ENCODE measurements around the gene WDSUB1. TPM values are rescaled to one million over a fixed set of nuclear protein-coding genes. Genes with fewer than 3 reads are reported as not detected.

WDSUB1 gene
- total and polyA plus RNA-seq, 8 donors, result 3.5 to 8.2 (median 5.6) TPM

DNA sequence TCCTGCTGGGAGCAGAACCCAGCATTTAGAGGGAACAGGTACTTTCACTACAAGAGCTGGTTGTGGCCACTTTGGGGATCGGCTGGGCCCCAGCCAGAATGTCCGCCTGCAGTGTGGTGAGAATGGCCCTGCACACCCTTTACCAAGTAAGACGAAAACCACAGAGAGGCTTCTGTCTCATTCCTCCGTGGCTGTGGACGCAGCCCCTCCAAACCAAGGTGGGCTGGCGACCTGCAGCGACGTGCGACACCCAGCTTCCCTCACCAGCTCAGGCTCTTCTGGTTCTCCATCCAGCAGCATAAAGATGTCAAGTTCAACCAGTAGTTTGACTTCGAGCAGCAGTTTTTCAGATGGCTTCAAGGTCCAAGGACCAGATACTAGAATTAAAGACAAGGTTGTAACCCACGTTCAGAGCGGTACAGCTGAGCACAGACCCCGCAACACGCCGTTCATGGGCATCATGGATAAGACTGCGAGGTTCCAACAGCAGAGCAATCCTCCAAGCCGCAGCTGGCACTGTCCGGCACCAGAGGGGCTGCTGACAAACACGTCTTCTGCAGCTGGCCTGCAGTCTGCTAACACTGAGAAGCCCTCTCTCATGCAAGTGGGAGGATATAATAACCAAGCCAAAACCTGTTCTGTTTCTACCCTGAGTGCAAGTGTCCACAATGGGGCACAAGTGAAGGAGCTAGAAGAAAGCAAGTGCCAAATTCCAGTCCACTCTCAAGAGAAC lies 56.2 kb downstream of the WDSUB1 start:
- FAIRE-seq (no peak), ATAC-seq (no peak), DNase-seq (no peak)
- TF ChIP-seq, protein P1, sequence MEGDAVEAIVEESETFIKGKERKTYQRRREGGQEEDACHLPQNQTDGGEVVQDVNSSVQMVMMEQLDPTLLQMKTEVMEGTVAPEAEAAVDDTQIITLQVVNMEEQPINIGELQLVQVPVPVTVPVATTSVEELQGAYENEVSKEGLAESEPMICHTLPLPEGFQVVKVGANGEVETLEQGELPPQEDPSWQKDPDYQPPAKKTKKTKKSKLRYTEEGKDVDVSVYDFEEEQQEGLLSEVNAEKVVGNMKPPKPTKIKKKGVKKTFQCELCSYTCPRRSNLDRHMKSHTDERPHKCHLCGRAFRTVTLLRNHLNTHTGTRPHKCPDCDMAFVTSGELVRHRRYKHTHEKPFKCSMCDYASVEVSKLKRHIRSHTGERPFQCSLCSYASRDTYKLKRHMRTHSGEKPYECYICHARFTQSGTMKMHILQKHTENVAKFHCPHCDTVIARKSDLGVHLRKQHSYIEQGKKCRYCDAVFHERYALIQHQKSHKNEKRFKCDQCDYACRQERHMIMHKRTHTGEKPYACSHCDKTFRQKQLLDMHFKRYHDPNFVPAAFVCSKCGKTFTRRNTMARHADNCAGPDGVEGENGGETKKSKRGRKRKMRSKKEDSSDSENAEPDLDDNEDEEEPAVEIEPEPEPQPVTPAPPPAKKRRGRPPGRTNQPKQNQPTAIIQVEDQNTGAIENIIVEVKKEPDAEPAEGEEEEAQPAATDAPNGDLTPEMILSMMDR (IDR thresholded peaks at IDR 0.05), result no peak
- no peaks in the 10 kb centered on the region for H3K4me1 ChIP-seq
- H3K27ac ChIP-seq, result no peak overlapping the region
- intact Hi-C loops (cut with DNase I), result no loop called here
- peaks cover 0 to 46% (median 7%) of the 10 kb centered on the region in 3 donors for H3K36me3 ChIP-seq
- no peak overlapping the region for H3K4me3 ChIP-seq
- 95% methylated on average over 19 of the region's 19 CpGs for WGBS, 2 donors
- H3K27me3 ChIP-seq, result no peaks in the 10 kb centered on the region
- H3K9me3 ChIP-seq, result no peaks in the 10 kb centered on the region

DNA sequence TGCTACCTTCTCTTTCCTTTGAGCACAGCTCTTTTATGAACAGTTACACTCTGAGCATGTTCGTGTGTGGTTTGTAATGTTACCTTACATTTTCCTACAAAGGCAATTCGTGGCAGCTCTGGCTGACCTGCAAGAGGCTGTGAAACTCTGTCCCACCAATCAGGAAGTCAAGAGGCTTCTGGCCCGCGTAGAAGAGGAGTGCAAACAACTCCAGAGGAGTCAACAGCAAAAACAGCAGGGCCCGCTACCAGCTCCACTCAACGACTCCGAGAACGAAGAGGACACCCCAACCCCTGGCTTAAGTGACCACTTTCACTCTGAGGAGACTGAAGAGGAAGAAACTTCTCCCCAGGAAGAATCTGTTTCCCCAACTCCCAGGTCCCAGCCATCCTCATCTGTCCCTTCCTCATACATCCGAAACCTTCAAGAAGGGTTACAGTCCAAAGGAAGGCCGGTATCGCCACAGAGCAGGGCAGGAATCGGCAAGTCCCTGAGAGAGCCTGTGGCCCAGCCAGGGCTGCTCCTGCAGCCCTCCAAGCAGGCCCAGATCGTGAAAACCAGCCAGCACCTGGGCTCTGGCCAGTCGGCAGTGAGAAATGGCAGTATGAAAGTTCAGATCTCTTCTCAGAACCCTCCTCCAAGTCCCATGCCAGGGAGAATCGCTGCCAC lies 56.9 kb downstream of the WDSUB1 start:
- ATAC-seq, result no peak
- no peaks in the 10 kb centered on the region for H3K27me3 ChIP-seq
- no peak for FAIRE-seq
- no peak for DNase-seq
- H3K4me1 ChIP-seq, result no peaks in the 10 kb centered on the region
- H3K36me3 ChIP-seq, result peaks cover 0 to 41% (median 7%) of the 10 kb centered on the region in 3 donors
- no peak overlapping the region for H3K27ac ChIP-seq
- TF ChIP-seq, protein P1 (IDR thresholded peaks at IDR 0.05), result no peak
- H3K9me3 ChIP-seq, result no peaks in the 10 kb centered on the region
- no peak overlapping the region for H3K4me3 ChIP-seq
- WGBS, 2 donors, result 89 to 90% methylated on average over 15 of the region's 15 CpGs
- intact Hi-C loops (cut with DNase I), result no loop called here

DNA sequence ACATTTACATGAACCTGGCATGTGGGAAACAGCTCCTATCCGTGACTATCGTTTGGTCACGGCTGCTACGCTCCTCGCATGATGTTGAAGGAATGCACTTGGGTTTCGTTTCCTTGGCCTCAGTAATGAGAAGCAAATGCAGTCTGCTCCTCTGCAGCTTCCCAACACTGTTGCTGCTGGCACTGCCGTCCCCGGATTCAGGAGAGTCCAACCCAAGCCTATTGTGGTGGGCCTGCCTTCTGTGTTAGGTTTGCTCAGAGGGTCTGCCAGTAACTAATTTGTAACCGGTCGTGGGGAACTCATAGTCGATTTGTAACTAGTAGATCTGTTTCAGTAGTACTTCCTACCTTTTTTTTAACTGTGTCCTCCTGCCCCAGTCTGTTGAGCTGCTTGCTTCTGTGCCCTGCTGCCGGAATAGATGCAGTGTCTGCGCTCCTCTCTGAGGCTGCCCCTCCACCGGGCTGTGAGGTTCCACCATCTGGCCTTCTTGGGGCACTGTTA lies 58.4 kb downstream of the WDSUB1 start:
- no peak for FAIRE-seq
- TF ChIP-seq, protein P1 (IDR thresholded peaks at IDR 0.05), result no peak
- Histone ChIP-seq H3K27ac (no peak overlapping the region), H3K4me3 (no peak overlapping the region), H3K4me1 (no peaks in the 10 kb centered on the region), H3K27me3 (no peaks in the 10 kb centered on the region), H3K36me3 (peaks cover 0 to 49% (median 7%) of the 10 kb centered on the region in 3 donors), H3K9me3 (no peaks in the 10 kb centered on the region)
- intact Hi-C loops (cut with DNase I), result no loop called here
- DNase-seq, result no peak
- no peak for ATAC-seq
- 91% methylated on average over 14 of the region's 14 CpGs for WGBS, 2 donors

DNA sequence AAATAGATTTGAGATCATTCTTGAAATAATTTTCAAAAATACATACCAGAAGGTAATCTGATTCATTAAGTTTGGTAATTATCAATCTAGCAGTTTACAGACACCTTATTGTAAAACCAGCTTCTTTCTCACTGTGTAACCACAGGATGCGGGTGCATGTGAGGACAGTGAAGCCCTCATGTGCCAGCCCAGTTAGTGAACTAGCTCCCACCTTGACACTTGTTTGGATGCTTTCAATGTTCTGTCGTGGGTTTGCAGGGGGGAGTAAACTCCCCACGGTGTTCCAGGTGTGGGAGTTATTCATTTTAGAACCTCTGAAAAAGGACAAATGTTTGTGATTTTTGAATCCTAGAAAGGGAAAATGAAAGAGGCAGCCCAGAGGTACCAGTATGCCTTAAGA lies 59.0 kb downstream of the WDSUB1 start:
- Histone ChIP-seq H3K36me3 (peaks cover 0 to 47% (median 7%) of the 10 kb centered on the region in 3 donors), H3K27me3 (no peaks in the 10 kb centered on the region), H3K9me3 (no peaks in the 10 kb centered on the region), H3K4me3 (no peak overlapping the region), H3K27ac (no peak overlapping the region), H3K4me1 (no peaks in the 10 kb centered on the region)
- ATAC-seq (no peak), DNase-seq (no peak), FAIRE-seq (no peak)
- WGBS, 2 donors, result 57 to 60% methylated on average over 3 of the region's 3 CpGs
- intact Hi-C loops (cut with DNase I), result no loop called here
- TF ChIP-seq, protein P1 (IDR thresholded peaks at IDR 0.05), result no peak

Data from pancreas (tissue), 10 donors.